GM18511 (cell line): ENCODE measurements around the gene SFXN2.

ENCODE experiments used
- ATAC-seq: cut with Tn5 transposase; IDR thresholded peaks from one replicate; pipeline ENCODE4 v1.9.1; 2021; ENCODE audit warnings: mild to moderate bottlenecking, moderate library complexity; ENCODE audit not compliant: unreplicated experiment

The SFXN2 gene

GRCh38 chr10:102775201-102775934, 60.9 kb downstream of the SFXN2 start:
- ATAC-seq = no peak

- ATAC-seq = no peak
Measured at GRCh38 chr10:102775935-102776669, 61.7 kb downstream of the SFXN2 start.

GRCh38 chr10:102776779-102777456, 62.5 kb downstream of the SFXN2 start:
- ATAC-seq = no peak

GRCh38 chr10:102777711-102778453, 63.4 kb downstream of the SFXN2 start:
- no peak for ATAC-seq

- no peak for ATAC-seq
Measured at GRCh38 chr10:102778781-102779180, 64.3 kb downstream of the SFXN2 start.

- ATAC-seq = no peak
Measured at GRCh38 chr10:102779680-102780526, 65.5 kb downstream of the SFXN2 start.

GRCh38 chr10:102780527-102780808, 66.0 kb downstream of the SFXN2 start:
- no peak for ATAC-seq

GRCh38 chr10:102781090-102781920, 66.9 kb downstream of the SFXN2 start:
- ATAC-seq = no peak

- no peak for ATAC-seq
Measured at GRCh38 chr10:102781921-102782557, 67.6 kb downstream of the SFXN2 start.

GRCh38 chr10:102782673-102783551, 68.5 kb downstream of the SFXN2 start:
- ATAC-seq = no peak

- no peak for ATAC-seq
Measured at GRCh38 chr10:102783568-102783967, 69.1 kb downstream of the SFXN2 start.

- ATAC-seq = no peak
Measured at GRCh38 chr10:102785818-102786217, 71.4 kb downstream of the SFXN2 start.

- no peak for ATAC-seq
Measured at GRCh38 chr10:102791754-102792395, 77.4 kb downstream of the SFXN2 start.
